Measurements from ENCODE around the gene TNFRSF8.

The TNFRSF8 gene

GRCh38 chr1:12158357-12159092 lies 95.4 kb downstream of the TNFRSF8 start:
- DNase-seq (ENCODE audit: low read depth), result no peak

DNA sequence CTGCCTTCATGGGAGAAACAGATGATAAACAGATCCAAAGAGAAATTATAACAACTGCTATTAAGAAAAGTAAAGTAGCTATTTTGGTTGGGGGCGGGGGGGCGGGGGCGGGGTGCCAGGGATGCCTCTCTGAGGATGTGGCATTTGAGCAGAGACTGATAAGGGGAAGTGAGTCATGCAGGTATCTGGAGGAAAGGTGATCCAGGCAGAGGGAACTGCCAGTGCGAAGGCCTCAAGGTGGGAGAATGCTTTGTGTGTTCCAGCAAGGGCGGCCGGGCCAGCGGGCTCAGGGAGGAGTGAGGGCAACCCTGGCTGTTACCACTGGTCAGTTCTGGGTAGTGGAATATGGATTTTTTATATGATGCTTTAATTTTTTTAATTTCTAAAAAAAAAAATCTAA lies 96.7 kb downstream of the TNFRSF8 start:
- DNase-seq (ENCODE audit: low read depth), result no peak

DNA sequence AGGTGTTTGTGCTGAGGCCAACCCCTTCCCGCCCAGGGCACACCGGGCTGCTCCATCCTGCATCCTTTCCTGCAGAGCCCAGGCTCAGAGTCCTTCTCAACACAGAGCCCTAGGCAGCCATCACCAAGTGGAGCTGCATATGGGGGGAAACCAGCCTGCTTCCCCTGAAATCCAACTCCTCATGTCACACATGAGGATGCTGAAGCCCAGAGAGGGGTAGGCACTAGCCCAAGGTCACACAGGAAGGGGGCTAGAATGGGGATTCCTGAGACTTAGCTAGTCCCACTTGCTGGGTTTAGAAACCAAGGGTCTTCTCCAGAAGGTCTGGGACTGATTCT lies 98.2 kb downstream of the TNFRSF8 start:
- no peak for DNase-seq (ENCODE audit: low read depth)

GRCh38 chr1:12161662-12162458 lies 98.8 kb downstream of the TNFRSF8 start:
- DNase-seq (ENCODE audit: low read depth), result peak; percentile 57

- no peak for DNase-seq (ENCODE audit: low read depth)
Observed at GRCh38 chr1:12162459-12163137, 99.5 kb downstream of the TNFRSF8 start.

DNA sequence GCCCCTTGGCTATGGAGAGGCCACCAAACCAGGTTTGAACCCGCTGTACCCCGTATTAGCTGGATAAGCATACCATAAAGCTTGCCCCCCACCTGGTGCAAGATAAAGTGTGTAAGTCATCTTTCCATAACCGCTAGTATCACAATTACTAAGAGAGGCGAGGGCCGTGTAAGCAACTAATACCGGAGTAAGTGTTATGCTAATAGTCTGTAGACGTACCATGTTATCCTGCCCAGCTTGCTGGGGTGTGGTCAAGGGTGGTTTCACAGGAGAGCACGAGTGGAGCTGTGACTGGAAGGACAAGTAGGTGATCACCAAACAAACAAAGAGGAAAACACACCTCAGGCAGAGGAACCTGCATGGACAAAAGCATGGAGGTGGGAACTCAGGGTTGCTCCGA lies 100.1 kb downstream of the TNFRSF8 start:
- DNase-seq (ENCODE audit: low read depth), result no peak

DNA sequence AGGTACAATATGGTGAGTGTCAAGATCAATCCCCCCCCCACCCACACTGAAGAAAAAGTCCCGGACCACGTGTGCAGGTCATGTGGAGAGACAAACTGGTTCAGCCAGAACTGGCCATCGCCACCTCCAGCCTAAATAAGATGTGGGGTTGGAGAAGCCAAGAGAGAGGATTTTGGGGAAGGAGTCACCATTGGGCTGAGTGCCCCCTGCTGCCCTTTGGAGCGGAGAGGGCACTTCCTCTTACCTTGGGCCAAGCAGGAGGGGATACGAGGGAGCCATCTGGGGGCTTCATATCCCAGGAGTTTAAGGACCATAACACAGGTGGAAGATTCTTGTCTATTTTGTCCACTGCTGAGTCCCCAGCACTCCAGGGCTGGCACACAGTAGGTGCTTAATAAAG lies 101.1 kb downstream of the TNFRSF8 start:
- no peak for DNase-seq (ENCODE audit: low read depth)

GRCh38 chr1:12165342-12165741 lies 102.2 kb downstream of the TNFRSF8 start:
- no peak for DNase-seq (ENCODE audit: low read depth)

- DNase-seq (ENCODE audit: low read depth), result no peak
Observed at GRCh38 chr1:12166834-12167492, 103.9 kb downstream of the TNFRSF8 start, which contains the start of gene TNFRSF1B. Gene TNFRSF1B (plus strand): TSS chr1:12166991. CDS start chr1:12167092, 101 bp downstream.

DNA sequence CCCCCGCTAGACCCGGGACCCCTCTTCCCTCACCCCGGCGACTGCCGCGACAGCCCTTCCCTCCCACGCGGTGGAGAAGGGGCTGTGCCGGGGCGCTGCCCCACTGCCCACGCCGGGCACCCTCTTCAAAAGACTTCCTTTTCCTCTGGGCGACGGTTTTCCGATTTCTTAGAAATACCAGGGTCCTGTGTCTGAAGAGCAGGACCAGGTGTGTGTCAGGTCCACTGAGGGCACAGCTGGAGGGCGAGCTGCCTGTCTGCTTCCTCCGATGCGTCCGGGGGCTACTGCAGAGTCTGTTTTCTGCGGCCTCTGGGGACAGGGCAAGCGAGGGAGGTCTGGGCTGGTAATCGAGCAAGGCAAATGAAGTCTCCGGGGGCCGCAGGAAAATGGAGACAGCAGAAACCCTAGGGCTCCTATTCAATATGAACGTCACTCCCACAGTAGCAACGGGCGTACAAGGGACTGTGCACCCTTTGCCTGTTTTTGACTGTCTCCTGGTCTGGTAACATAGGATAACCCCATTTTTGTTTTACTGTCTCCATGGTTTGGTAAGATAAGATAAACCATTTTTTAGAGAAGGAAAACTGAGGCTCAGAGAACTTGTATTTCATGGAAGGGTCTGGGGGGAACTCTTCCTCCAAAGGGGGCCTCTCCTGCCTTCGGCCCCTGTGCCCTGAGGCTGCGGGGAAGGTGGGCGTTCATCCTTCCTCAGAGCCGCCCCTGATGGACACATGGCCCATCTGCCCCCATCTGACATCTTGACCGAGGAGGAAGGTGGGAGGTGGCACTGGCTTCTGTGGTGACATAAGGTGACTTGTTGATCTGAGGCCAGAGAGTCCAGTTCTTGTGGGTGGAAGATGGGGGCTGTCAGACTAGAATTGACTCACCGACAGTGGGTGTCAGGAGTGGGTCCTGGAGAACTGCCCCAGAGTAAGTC lies 104.7 kb downstream of the TNFRSF8 start:
- no peak for DNase-seq (ENCODE audit: low read depth)

DNA sequence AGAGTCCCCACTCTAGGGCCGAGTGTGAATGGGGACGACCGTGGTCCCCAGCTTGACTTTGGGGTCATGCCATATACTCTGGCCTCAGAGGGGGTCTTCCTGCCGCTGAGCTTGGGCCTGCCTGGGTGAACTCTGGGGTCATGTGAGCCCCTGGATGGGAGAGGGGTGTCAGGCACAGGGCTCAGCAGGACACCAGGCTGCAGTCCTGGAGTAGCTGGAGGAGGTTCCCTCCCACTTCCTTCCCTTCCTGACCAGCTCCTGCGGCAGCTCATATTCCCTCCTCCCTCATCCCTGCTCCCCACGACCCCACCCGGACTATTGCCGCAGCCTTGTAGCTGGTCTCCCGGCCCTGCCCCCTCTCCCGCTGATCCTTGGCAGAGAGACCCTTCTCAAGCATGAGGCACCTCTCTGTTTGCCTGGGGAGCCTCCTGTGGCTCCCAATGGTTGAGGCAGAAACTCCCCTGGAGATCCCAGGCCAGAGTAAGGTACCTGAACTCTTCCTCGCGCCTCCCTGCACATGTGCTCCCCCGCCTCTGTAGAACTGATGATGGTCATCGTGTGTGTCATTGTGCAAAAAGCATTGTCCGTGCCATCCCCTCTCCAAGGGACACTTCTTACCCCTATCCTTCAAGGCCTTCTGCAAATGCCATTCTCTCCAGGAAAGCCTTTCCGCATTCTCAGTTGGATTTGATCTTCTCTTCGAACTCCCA lies 105.5 kb downstream of the TNFRSF8 start:
- no peak for DNase-seq (ENCODE audit: low read depth)

DNA sequence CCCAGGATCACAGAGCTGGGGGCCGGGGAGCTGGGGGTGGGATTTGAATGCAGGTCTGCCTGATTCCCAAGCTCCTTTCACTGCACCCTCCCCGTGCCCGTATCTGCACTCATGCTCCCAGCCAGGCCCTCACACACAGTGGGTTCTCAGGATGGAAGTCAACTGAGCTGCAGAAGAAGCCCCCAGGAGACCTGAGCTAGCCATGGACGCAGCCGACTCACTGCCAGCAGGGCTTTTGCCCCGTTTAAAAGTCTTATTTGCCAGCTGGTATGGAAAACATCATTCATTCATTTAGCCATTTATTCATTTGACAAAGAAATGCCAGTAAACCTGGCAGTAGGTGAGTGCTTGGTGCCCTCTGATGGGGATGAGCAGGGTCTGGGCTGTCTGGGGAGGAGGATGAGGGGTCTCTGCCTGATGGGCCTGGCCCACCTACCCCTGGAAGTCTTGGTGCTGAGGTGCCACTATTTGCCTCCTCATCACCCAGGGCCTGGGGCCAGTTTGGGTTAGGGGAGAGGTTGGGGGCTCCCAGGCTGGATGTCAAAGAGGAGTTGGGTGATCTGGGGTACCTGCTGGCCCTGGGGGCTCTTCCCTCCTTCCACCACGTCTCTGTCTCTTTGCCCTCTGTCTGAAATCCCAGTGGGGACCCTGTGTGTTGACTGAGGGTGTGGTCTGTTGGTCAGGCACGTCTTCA lies 106.5 kb downstream of the TNFRSF8 start:
- no peak for DNase-seq (ENCODE audit: low read depth)

- DNase-seq (ENCODE audit: low read depth), result no peak
Observed at GRCh38 chr1:12170263-12170671, 107.2 kb downstream of the TNFRSF8 start.

DNA sequence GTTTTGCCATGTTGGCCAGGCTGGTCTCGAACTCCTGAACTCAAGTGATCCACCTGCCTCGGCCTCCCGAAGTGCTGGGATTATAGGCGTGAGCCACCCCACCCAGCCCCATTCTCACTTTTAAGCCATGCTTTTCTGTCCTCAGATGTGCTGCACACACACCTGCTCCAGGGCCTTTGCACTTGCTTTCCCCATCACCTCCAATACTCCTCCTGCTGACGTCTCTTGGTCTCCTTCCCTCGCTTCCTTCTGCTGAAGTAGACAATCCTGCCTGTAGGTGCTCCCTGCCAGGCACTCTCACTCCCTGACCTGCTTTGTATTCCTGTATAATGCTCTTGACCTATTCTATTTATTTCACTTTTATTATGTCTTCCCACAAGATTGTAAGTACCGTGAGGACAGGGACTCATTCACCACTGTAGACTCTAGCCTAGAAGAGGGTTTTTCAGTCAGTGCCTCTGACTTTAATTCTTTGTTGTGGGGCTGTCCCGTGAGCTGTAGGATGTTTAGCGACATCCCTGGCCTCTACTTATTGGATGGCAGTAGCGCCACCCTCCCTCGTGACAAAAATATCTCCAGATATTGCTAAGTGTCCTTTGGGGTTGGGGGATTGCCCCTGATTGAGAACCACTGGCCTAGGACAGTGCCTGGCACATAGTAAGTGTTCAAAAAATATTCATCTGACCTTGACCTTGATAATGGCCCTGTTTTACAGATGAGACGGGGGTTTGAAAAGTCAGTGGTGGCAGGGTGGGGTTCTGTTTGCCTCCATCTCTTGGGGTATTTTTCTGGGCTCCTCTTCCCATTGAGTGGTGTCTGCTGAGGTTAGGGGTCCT lies 108.3 kb downstream of the TNFRSF8 start:
- no peak for DNase-seq (ENCODE audit: low read depth)

GRCh38 chr1:12172042-12172851 lies 109.1 kb downstream of the TNFRSF8 start:
- DNase-seq (ENCODE audit: low read depth), result no peak

DNA sequence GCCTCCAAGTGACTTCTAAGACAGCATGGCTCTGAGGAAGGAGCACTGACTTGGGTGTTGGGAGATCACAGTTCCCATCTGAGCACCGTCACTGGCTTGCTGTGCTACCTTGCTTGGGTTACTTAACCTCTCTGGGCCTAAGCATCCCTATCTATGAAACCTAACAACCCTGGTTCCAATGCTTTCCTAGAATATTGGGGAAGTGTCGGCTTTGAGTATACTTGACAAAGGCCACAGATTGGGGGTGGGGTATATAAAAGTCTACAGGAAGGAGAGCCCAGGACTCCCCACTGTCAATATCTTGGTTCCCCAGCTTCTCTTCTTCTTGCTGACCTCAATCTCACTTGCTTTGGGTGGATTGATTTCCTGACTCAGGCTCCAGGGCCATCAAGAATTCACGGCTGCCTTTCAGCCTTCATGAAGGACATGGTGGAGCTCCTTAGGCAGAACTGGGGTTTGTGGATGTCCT lies 110.0 kb downstream of the TNFRSF8 start:
- DNase-seq (ENCODE audit: low read depth), result no peak

GRCh38 chr1:12173631-12174121 lies 110.6 kb downstream of the TNFRSF8 start:
- DNase-seq (ENCODE audit: low read depth), result no peak

Data from GM04503 (cell line).